PC-3 (cell line): ENCODE results near the gene HNRNPM. TPM values are rescaled to one million over a fixed set of nuclear protein-coding genes. Genes with fewer than 3 reads are reported as not detected.

ENCODE experiments used
- ATAC-seq: fragments of 200-7000 bp; cut with Tn5 transposase; 2 replicates; pipeline ENCODE4 v1.9.1; 2020; ENCODE audit warnings: mild to moderate bottlenecking, moderate library complexity
- BruUV-seq: library from RNA; stranded (reverse); fragments of 400-500 nt; replicated peaks from 2 replicates; lab custom pipeline; 2021; lab: Mats Ljungman, UMichigan
- CTCF ChIA-PET: fragments of 300-600 bp; sonication (Branson Sonifier 250); formaldehyde crosslinking; loops from one replicate; lab custom pipeline; 2022; ENCODE audit warnings: antibody characterized with exemption; lab: Charles Lee
- POLR2A ChIA-PET: fragments of 300-600 bp; sonication (Branson Sonifier 250); formaldehyde crosslinking; loops from one replicate; lab custom pipeline; 2022; ENCODE audit warnings: antibody characterized with exemption; ENCODE audit not compliant: unreplicated experiment; lab: Charles Lee
- DNase-seq: peaks from one replicate; pipeline ENCODE4 v3.0.0-alpha.2; 2015
- H2AFZ ChIP-seq: fragments of 300-600 bp; sonication (generic); 2 replicates; pipeline ENCODE4 v1.6.0; 2016; ENCODE audit warnings: antibody characterized with exemption, low read length
- H3F3A ChIP-seq: fragments of 300-600 bp; sonication (generic); one replicate; pipeline ENCODE4 v1.6.0; 2017; ENCODE audit warnings: antibody characterized with exemption, low read length, control low read depth, mild to moderate bottlenecking; ENCODE audit not compliant: unreplicated experiment
- H3K27ac ChIP-seq: fragments of 300-600 bp; sonication (generic); 2 replicates; pipeline ENCODE4 v1.5.1; 2016; ENCODE audit warnings: mild to moderate bottlenecking, low read length
- H3K27me3 ChIP-seq: fragments of 300-600 bp; sonication (generic); 2 replicates; pipeline ENCODE4 v1.6.1; 2016; ENCODE audit warnings: low read length, mixed read lengths
- H3K36me3 ChIP-seq: fragments of 300-600 bp; sonication (generic); 2 replicates; pipeline ENCODE4 v1.6.1; 2016; ENCODE audit warnings: low read depth, mixed run types, low read length, mixed read lengths
- H3K4me1 ChIP-seq: fragments of 300-600 bp; sonication (generic); 2 replicates; pipeline ENCODE4 v1.5.1; 2016; ENCODE audit warnings: low read length; ENCODE audit not compliant: insufficient read depth
- H3K4me2 ChIP-seq: fragments of 300-600 bp; sonication (generic); 2 replicates; pipeline ENCODE4 v1.6.0; 2016; ENCODE audit warnings: low read length
- H3K4me3 ChIP-seq: fragments of 300-600 bp; sonication (generic); 2 replicates; pipeline ENCODE4 v1.5.1; 2016; ENCODE audit warnings: mild to moderate bottlenecking, low read length, mixed read lengths
- H3K79me2 ChIP-seq: fragments of 300-600 bp; sonication (generic); 2 replicates; pipeline ENCODE4 v1.6.1; 2017; ENCODE audit warnings: low read length, mixed read lengths
- H3K9ac ChIP-seq: fragments of 300-600 bp; sonication (generic); 2 replicates; pipeline ENCODE4 v1.6.0; 2016; ENCODE audit warnings: mild to moderate bottlenecking, low read length
- H3K9me2 ChIP-seq: fragments of 300-600 bp; sonication (generic); replicated peaks from 2 replicates; pipeline ENCODE4 v1.6.1; 2016; ENCODE audit warnings: mixed run types, low read length, mixed read lengths
- H3K9me3 ChIP-seq: fragments of 300-600 bp; sonication (generic); 2 replicates; pipeline ENCODE4 v1.6.1; 2016; ENCODE audit warnings: low read length, mixed read lengths
- H4K20me1 ChIP-seq: fragments of 300-600 bp; sonication (generic); 2 replicates; pipeline ENCODE4 v1.6.1; 2016; ENCODE audit warnings: low read length, mixed read lengths
- CTCF ChIP-seq: fragments of 300-600 bp; sonication (generic); conservative IDR thresholded peaks from 2 replicates; pipeline ENCODE4 v1.5.1; 2017; ENCODE audit warnings: antibody characterized with exemption, low read depth, mild to moderate bottlenecking, low read length
- EZH2 ChIP-seq: fragments of 300-600 bp; sonication (generic); IDR thresholded peaks from one replicate; pipeline ENCODE4 v1.6.1; 2017; ENCODE audit warnings: antibody characterized with exemption, mild to moderate bottlenecking, low read length; ENCODE audit not compliant: unreplicated experiment
- EZH2phosphoT487 ChIP-seq: fragments of 300-600 bp; sonication (generic); IDR thresholded peaks from 2 replicates; pipeline ENCODE4 v1.6.1; 2018; ENCODE audit warnings: mild to moderate bottlenecking, antibody characterized with exemption, low read length, borderline replicate concordance
- intact Hi-C: fragments of 100-400 bp; cut with micrococcal nuclease; formaldehyde crosslinking; loops from 2 replicates; pipeline ENCODE4 v1.9.0; 2023
- total RNA-seq: library from RNA; depleted of rRNA; stranded (reverse); fragments of >200 nt; gene quantifications from 2 replicates; pipeline ENCODE4 v1.2.3, GENCODE V29; 2014

HNRNPM gene
- total RNA-seq, 1 experiment from 2014 or later = 165 TPM

DNA sequence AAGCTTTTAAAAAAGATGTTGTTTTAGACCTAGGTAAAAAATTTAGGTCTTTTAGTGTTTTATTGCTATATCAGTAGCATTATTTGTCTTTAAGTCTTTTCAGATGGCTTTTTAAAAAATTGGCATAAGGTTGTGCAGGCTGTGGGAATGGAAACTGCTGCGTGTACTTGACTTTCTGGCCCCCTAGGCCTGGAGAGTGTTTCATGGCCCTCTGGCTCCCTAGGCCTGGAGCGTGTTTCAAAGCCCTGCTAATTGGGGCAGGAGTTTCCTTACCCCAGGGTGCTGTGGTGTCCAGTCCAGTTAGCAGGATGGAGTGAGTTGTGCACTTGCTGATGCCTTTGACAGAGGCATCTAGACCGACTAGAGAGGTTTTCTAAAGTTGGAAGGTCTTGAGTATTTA lies 33.8 kb downstream of the HNRNPM start:
- peaks cover 62% of the 10 kb centered on the region for H3K36me3 ChIP-seq
- no peak overlapping the region for H3K9ac ChIP-seq
- no TSS peak for BruUV-seq
- H3K9me2 ChIP-seq = no peaks in the 10 kb centered on the region
- no peaks in the 10 kb centered on the region for H3K9me3 ChIP-seq
- ChIA-PET CTCF (interaction anchor here (0.5 to 0.6 kb wide), 2 partner anchors 43 to 1615 kb away, joined by 3 to 10 read pairs; no protein-coding TSS in a partner anchor), POLR2A (interaction anchor here (0.6 kb wide), 1 partner anchor 103 kb away, joined by 10 read pairs; no protein-coding TSS in a partner anchor)
- peaks cover 56% of the 10 kb centered on the region for H4K20me1 ChIP-seq
- H3K4me1 ChIP-seq = no peaks in the 10 kb centered on the region
- intact Hi-C loops = no loop called here
- H3F3A ChIP-seq = no peaks in the 10 kb centered on the region
- DNase-seq = no peak
- no peaks in the 10 kb centered on the region for H3K27me3 ChIP-seq
- H2AFZ ChIP-seq = no peak overlapping the region
- no peak overlapping the region for H3K27ac ChIP-seq
- no peak for TF ChIP-seq EZH2phosphoT487
- TF ChIP-seq CTCF = no peak
- TF ChIP-seq EZH2 = no peak
- H3K4me3 ChIP-seq = no peak overlapping the region
- H3K79me2 ChIP-seq = peaks cover 87% of the 10 kb centered on the region
- no peak overlapping the region for H3K4me2 ChIP-seq
- ATAC-seq = no peak

- no TSS peak for BruUV-seq
- no peaks in the 10 kb centered on the region for H3K9me3 ChIP-seq
- no peaks in the 10 kb centered on the region for H3K4me1 ChIP-seq
- no peak overlapping the region for H3K4me2 ChIP-seq
- peaks cover 68% of the 10 kb centered on the region for H3K79me2 ChIP-seq
- H3K36me3 ChIP-seq = peaks cover 63% of the 10 kb centered on the region
- H3K27ac ChIP-seq = no peak overlapping the region
- no peaks in the 10 kb centered on the region for H3K27me3 ChIP-seq
- H4K20me1 ChIP-seq = peaks cover 52% of the 10 kb centered on the region
- DNase-seq (no peak), ATAC-seq (no peak)
- no peaks in the 10 kb centered on the region for H3K9me2 ChIP-seq
- H3F3A ChIP-seq = no peaks in the 10 kb centered on the region
- CTCF ChIA-PET = no interaction called here
- POLR2A ChIA-PET = no interaction called here
- no peak for TF ChIP-seq EZH2phosphoT487
- TF ChIP-seq CTCF = no peak
- no peak for TF ChIP-seq EZH2
- no peak overlapping the region for H3K9ac ChIP-seq
- no peak overlapping the region for H2AFZ ChIP-seq
- H3K4me3 ChIP-seq = no peak overlapping the region
- intact Hi-C loops = no loop called here
These were observed 36.4 kb downstream of the HNRNPM start for GRCh38 chr19:8481201-8481600.

- Histone ChIP-seq H3K79me2 (peaks cover 64% of the 10 kb centered on the region), H3K9me2 (no peaks in the 10 kb centered on the region), H3K27ac (no peak overlapping the region), H3K4me3 (no peak overlapping the region), H4K20me1 (peaks cover 52% of the 10 kb centered on the region), H3K4me2 (no peak overlapping the region), H3K4me1 (no peaks in the 10 kb centered on the region), H3F3A (no peaks in the 10 kb centered on the region), H2AFZ (no peak overlapping the region), H3K27me3 (no peaks in the 10 kb centered on the region), H3K9me3 (no peaks in the 10 kb centered on the region), H3K9ac (no peak overlapping the region), H3K36me3 (peaks cover 66% of the 10 kb centered on the region)
- no peak for DNase-seq
- TF ChIP-seq EZH2 = no peak
- no peak for TF ChIP-seq CTCF
- TF ChIP-seq EZH2phosphoT487 = no peak
- POLR2A ChIA-PET = no interaction called here
- intact Hi-C loops = no loop called here
- ATAC-seq = no peak
- BruUV-seq = no TSS peak
- CTCF ChIA-PET = interaction anchor here (0.6 kb wide), 1 partner anchor 37 kb away, joined by 3 read pairs; no protein-coding TSS in a partner anchor
These were observed 36.8 kb downstream of the HNRNPM start for GRCh38 chr19:8481616-8482015.
